Upper lobe of left lung (tissue), 4 donors: ENCODE data around the gene SYNPO.

ENCODE experiments used
- CTCF ChIP-seq, 6 experiments: fragments of 450-650 bp in 4 of 6; fragments of 200-600 bp in 2 of 6; sonication (generic) in 2 of 6; IDR thresholded peaks; one replicate each; pipeline ENCODE4 v1.5.1; 2016 to 2019; ENCODE audit warnings: antibody characterized with exemption in 6 of 6
- POLR2A ChIP-seq, 4 donors: fragments of 450-650 bp; IDR thresholded peaks; one replicate each; pipeline ENCODE4 v1.5.1; 2016 to 2017; ENCODE audit warnings: antibody characterized with exemption in 4 of 4, mild to moderate bottlenecking in 2 of 4
- POLR2AphosphoS5 ChIP-seq, 2 donors: sonication (generic); formaldehyde crosslinking; IDR thresholded peaks; one replicate each; pipeline ENCODE4 v1.5.1; 2017; ENCODE audit warnings: antibody characterized with exemption in 2 of 2

- TF ChIP-seq POLR2AphosphoS5 (IDR thresholded peaks at IDR 0.05) (no peak), POLR2A (IDR thresholded peaks at IDR 0.05) (no peak), CTCF (IDR thresholded peaks at IDR 0.05) (no peak)
Measured at GRCh38 chr5:150706776-150707390, 66.4 kb downstream of the SYNPO start.
